ENCODE results near the gene PPOX.
A peak's percentile ranks its signal among the peaks of the same experiment; 100 is the strongest.

- TF ChIP-seq ETS1 (IDR thresholded peaks at IDR 0.05) (no peak), REST (IDR thresholded peaks at IDR 0.05; ENCODE audit: unreplicated experiment) (no peak), POLR2AphosphoS5 (IDR thresholded peaks at IDR 0.05; ENCODE audit: low read depth) (peak; percentile 71), CTCF (conservative IDR thresholded peaks at IDR 0.05; ENCODE audit: low read depth in 2 of 2) (no peak), CREB1 (CRISPR knock-in tag; IDR thresholded peaks at IDR 0.05; ENCODE audit: low read depth) (no peak), NANOG (IDR thresholded peaks at IDR 0.05; ENCODE audit: borderline replicate concordance) (no peak)
These were observed 32.7 kb downstream of the PPOX start, which contains the start of gene ADAMTS4 for GRCh38 chr1:161198897-161199431.
